Stimulated activated naive B cell treated with anti-CD40 and anti-IgM and Interleukin-4, amounts not matched to agents 10 μg/mL and 1 μg/mL and 100 μg/mL, for 72 hours (primary cell): ENCODE measurements around the gene PRR7.
A peak's percentile ranks its signal among the peaks of the same experiment; 100 is the strongest.

Source experiments
- ATAC-seq, 2 donors: fragments of 150-1000 bp; cut with Tn5 transposase; replicated peaks; 2 replicates each; pipeline ENCODE4 v1.10.0; 2021; ENCODE audit warnings: moderate library complexity in 1 of 2
- DNase-seq: peaks from one replicate; pipeline ENCODE4 v3.0.0; 2021
- H3K27ac Mint-ChIP-seq: one replicate; pipeline ENCODE4 v1.8.0; 2022; ENCODE audit warnings: mild to moderate bottlenecking, mixed read lengths
- H3K27me3 Mint-ChIP-seq, 2 donors: one replicate each; pipeline ENCODE4 v1.8.0; 2022; ENCODE audit warnings: mixed read lengths in 2 of 2
- H3K36me3 Mint-ChIP-seq, 2 donors: one replicate each; pipeline ENCODE4 v1.8.0; 2022; ENCODE audit warnings: mixed read lengths in 2 of 2, mild to moderate bottlenecking in 1 of 2
- H3K4me1 Mint-ChIP-seq, 2 donors: one replicate each; pipeline ENCODE4 v1.8.0; 2022; ENCODE audit warnings: mixed read lengths in 2 of 2, mild to moderate bottlenecking in 1 of 2
- H3K4me3 Mint-ChIP-seq, 2 donors: one replicate each; pipeline ENCODE4 v1.8.0; 2022; ENCODE audit warnings: mild to moderate bottlenecking in 2 of 2, mixed read lengths in 2 of 2, moderate library complexity in 1 of 2
- H3K9me3 Mint-ChIP-seq, 2 donors: one replicate each; pipeline ENCODE4 v1.8.0; 2022; ENCODE audit warnings: mixed read lengths in 2 of 2, mild to moderate bottlenecking in 1 of 2

The PRR7 gene

GRCh38 chr5:177470759-177471536, 24.3 kb downstream of the PRR7 start:
- H3K27me3 Mint-ChIP-seq, result peaks cover 8 to 11% of the 10 kb centered on the region in 2 donors
- no peak overlapping the region for H3K4me3 Mint-ChIP-seq
- no peaks in the 10 kb centered on the region for H3K36me3 Mint-ChIP-seq
- H3K9me3 Mint-ChIP-seq, result no peaks in the 10 kb centered on the region
- DNase-seq (no peak), ATAC-seq (no peak)
- no peak overlapping the region for H3K27ac Mint-ChIP-seq
- H3K4me1 Mint-ChIP-seq, result peaks cover 21 to 22% of the 10 kb centered on the region in 2 donors

- Mint-ChIP-seq H3K27ac (no peak overlapping the region), H3K27me3 (peaks cover 8 to 11% of the 10 kb centered on the region in 2 donors), H3K36me3 (no peaks in the 10 kb centered on the region), H3K4me1 (peaks cover 23 to 29% of the 10 kb centered on the region in 2 donors), H3K9me3 (no peaks in the 10 kb centered on the region), H3K4me3 (peak overlapping the region; percentile 34 to 56)
- DNase-seq (no peak), ATAC-seq (no peak)
These were observed 25.2 kb downstream of the PRR7 start for GRCh38 chr5:177471610-177472356.

GRCh38 chr5:177472460-177473442, 26.1 kb downstream of the PRR7 start:
- ATAC-seq (peak; percentile 58), DNase-seq (no peak)
- H3K27me3 Mint-ChIP-seq, result peaks cover 8 to 11% of the 10 kb centered on the region in 2 donors
- H3K4me3 Mint-ChIP-seq, result peak overlapping the region; percentile 41 to 69
- no peaks in the 10 kb centered on the region for H3K9me3 Mint-ChIP-seq
- no peak overlapping the region for H3K27ac Mint-ChIP-seq
- H3K4me1 Mint-ChIP-seq, result peaks cover 23 to 31% of the 10 kb centered on the region in 2 donors
- no peaks in the 10 kb centered on the region for H3K36me3 Mint-ChIP-seq

- peak within 1 kb of the TSS; percentile 11 for H3K27ac Mint-ChIP-seq
- H3K9me3 Mint-ChIP-seq, result no peaks in the 10 kb centered on the region
- peaks cover 27 to 39% of the 10 kb centered on the region in 2 donors for H3K4me1 Mint-ChIP-seq
- ATAC-seq (peak; percentile 30 to 46), DNase-seq (no peak)
- no peaks in the 10 kb centered on the region for H3K36me3 Mint-ChIP-seq
- peak within 1 kb of the TSS; percentile 77 to 79 for H3K4me3 Mint-ChIP-seq
- peaks cover 8 to 11% of the 10 kb centered on the region in 2 donors for H3K27me3 Mint-ChIP-seq
These were observed 26.9 kb downstream of the PRR7 start, which contains the start of gene DBN1 for GRCh38 chr5:177473443-177474001. Gene DBN1 (minus strand): TSS chr5:177473634. CDS start chr5:177473521, 113 bp downstream.

- H3K9me3 Mint-ChIP-seq, result no peaks in the 10 kb centered on the region
- H3K4me1 Mint-ChIP-seq, result peaks cover 32 to 44% of the 10 kb centered on the region in 2 donors
- peak overlapping the region; percentile 77 to 79 for H3K4me3 Mint-ChIP-seq
- peaks cover 8 to 11% of the 10 kb centered on the region in 2 donors for H3K27me3 Mint-ChIP-seq
- no peaks in the 10 kb centered on the region for H3K36me3 Mint-ChIP-seq
- no peak for ATAC-seq
- peak overlapping the region; percentile 11 for H3K27ac Mint-ChIP-seq
- DNase-seq, result no peak
These were observed 27.4 kb downstream of the PRR7 start for GRCh38 chr5:177474002-177474476.

GRCh38 chr5:177474846-177475562, 28.4 kb downstream of the PRR7 start:
- no peaks in the 10 kb centered on the region for H3K36me3 Mint-ChIP-seq
- H3K4me1 Mint-ChIP-seq, result peaks cover 41 to 54% of the 10 kb centered on the region in 2 donors
- peak overlapping the region in 1 of 2 donors; percentile 79 for H3K4me3 Mint-ChIP-seq
- H3K27me3 Mint-ChIP-seq, result peaks cover 8 to 11% of the 10 kb centered on the region in 2 donors
- H3K27ac Mint-ChIP-seq, result no peak overlapping the region
- no peak for ATAC-seq
- no peaks in the 10 kb centered on the region for H3K9me3 Mint-ChIP-seq
- DNase-seq, result no peak

GRCh38 chr5:177475563-177476427, 29.2 kb downstream of the PRR7 start:
- peak overlapping the region; percentile 15 for H3K27ac Mint-ChIP-seq
- H3K9me3 Mint-ChIP-seq, result no peaks in the 10 kb centered on the region
- H3K27me3 Mint-ChIP-seq, result peaks cover 8 to 11% of the 10 kb centered on the region in 2 donors
- ATAC-seq (no peak), DNase-seq (no peak)
- no peak overlapping the region for H3K4me3 Mint-ChIP-seq
- H3K4me1 Mint-ChIP-seq, result peaks cover 42 to 56% of the 10 kb centered on the region in 2 donors
- H3K36me3 Mint-ChIP-seq, result no peaks in the 10 kb centered on the region

GRCh38 chr5:177476531-177477233, 30.1 kb downstream of the PRR7 start:
- H3K4me1 Mint-ChIP-seq, result peaks cover 41 to 56% of the 10 kb centered on the region in 2 donors
- H3K27ac Mint-ChIP-seq, result no peak overlapping the region
- no peaks in the 10 kb centered on the region for H3K36me3 Mint-ChIP-seq
- ATAC-seq, result no peak
- DNase-seq, result no peak
- no peak overlapping the region for H3K4me3 Mint-ChIP-seq
- no peaks in the 10 kb centered on the region for H3K9me3 Mint-ChIP-seq
- peaks cover 8 to 11% of the 10 kb centered on the region in 2 donors for H3K27me3 Mint-ChIP-seq

GRCh38 chr5:177477701-177478477, 31.3 kb downstream of the PRR7 start:
- Mint-ChIP-seq H3K4me1 (peaks cover 38 to 56% of the 10 kb centered on the region in 2 donors), H3K36me3 (no peaks in the 10 kb centered on the region), H3K27ac (no peak overlapping the region), H3K4me3 (no peak overlapping the region), H3K27me3 (peaks cover 8 to 11% of the 10 kb centered on the region in 2 donors), H3K9me3 (no peaks in the 10 kb centered on the region)
- DNase-seq (no peak), ATAC-seq (no peak)

GRCh38 chr5:177478711-177479646, 32.4 kb downstream of the PRR7 start:
- peaks cover 36 to 54% of the 10 kb centered on the region in 2 donors for H3K4me1 Mint-ChIP-seq
- no peaks in the 10 kb centered on the region for H3K9me3 Mint-ChIP-seq
- no peaks in the 10 kb centered on the region for H3K36me3 Mint-ChIP-seq
- peak overlapping the region; percentile 90 for H3K27ac Mint-ChIP-seq
- peaks cover 6 to 7% of the 10 kb centered on the region in 2 donors for H3K27me3 Mint-ChIP-seq
- DNase-seq, result peak; percentile 51
- peak overlapping the region; percentile 17 to 22 for H3K4me3 Mint-ChIP-seq
- peak; percentile 90 to 92 for ATAC-seq
